Activated T-cell treated with anti-CD3 and anti-CD28 coated beads, Interleukin-2, amount 50 U/mL, for 72 hours (primary cell): ENCODE data around the gene ZNF226. TPM values are rescaled to one million over a fixed set of nuclear protein-coding genes. Genes with fewer than 3 reads are reported as not detected.
"Not testable (repeated sequence)": the region's sequence is repeated elsewhere in the genome, so short reads cannot be mapped to it uniquely, and the experiment has no call there.

Experiments used
- ATAC-seq, 2 donors: fragments of 150-1000 bp; cut with Tn5 transposase; replicated peaks in 1 of 2; 2 replicates each; pipeline ENCODE4 v1.10.0; 2021; ENCODE audit warnings: moderate library complexity in 2 of 2, mild to moderate bottlenecking in 1 of 2
- DNase-seq, 2 donors: peaks; one replicate each; pipeline ENCODE4 v3.0.0; 2021 to 2022; ENCODE audit warnings: mixed read lengths in 1 of 2
- H3K27ac Mint-ChIP-seq: one replicate; pipeline ENCODE4 v1.8.0; 2022; ENCODE audit warnings: mild to moderate bottlenecking, moderate library complexity, mixed read lengths
- H3K27me3 Mint-ChIP-seq: one replicate; pipeline ENCODE4 v1.8.0; 2022; ENCODE audit warnings: low read depth, mixed read lengths
- H3K36me3 Mint-ChIP-seq, 2 donors: one replicate each; pipeline ENCODE4 v1.8.0; 2022; ENCODE audit warnings: mixed read lengths in 2 of 2, mild to moderate bottlenecking in 1 of 2; ENCODE audit not compliant: insufficient read depth in 2 of 2
- H3K4me1 Mint-ChIP-seq: one replicate; pipeline ENCODE4 v1.8.0; 2022; ENCODE audit warnings: low read depth, mixed read lengths
- H3K4me3 Mint-ChIP-seq, 2 donors: one replicate each; pipeline ENCODE4 v1.8.0; 2022; ENCODE audit warnings: mild to moderate bottlenecking in 2 of 2, mixed read lengths in 2 of 2, moderate library complexity in 2 of 2
- H3K9me3 Mint-ChIP-seq, 2 donors: one replicate each; pipeline ENCODE4 v1.8.0; 2022; ENCODE audit warnings: mixed read lengths in 2 of 2
- total RNA-seq, 2 donors: library from RNA; stranded (reverse); gene quantifications; one replicate each; pipeline ENCODE4 v1.2.3, GENCODE V29; 2022

The ZNF226 gene
- total RNA-seq = 10 to 100 TPM; 15.3 to 16.3 TPM

DNA sequence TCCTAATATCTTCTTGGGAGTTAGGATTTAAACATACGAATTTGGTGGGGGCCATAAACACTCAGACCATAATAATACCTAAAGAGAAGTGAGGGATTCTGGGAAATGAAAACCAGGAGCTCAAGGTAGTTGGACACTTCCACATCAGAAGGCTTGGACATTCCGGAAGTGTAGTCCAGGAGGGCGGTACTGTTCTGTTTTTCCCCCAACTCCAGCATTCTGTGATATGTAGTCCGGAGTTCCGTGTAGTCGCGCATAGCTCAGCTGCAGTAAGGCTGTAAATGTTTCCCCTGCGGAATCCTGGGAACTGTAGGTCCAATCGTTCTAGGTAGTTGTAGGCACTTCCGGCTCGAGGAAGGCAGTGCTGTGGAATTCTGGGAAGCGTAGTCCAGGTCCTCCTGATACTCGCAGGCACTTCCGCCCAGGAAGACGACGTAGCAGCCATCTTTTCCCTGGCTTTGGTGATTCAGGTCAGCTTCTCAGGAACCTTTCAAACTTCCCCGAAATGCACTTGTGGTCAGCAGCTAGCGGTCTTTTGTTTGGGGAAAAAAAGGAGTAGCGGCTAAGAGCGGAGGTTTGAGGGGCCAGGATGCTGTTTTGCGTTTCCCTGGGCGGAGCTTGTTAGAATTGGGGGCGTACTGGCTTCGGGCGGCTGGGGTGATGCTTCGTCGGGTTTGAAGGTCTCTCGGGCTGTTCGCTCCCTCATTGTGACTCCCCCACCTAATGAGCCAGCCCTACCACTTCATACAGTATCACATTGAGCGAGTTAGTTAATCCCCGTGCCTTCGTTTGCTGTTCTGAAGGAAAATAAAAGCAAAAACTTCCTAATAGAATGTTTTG lies at the start of gene ZNF226:
TSS of gene ZNF226 (plus strand) at position 428 of the 840 bp plus-strand sequence. CDS start 4,981 bp downstream, outside the sequence.
- ATAC-seq = peak; percentile 89
- Mint-ChIP-seq H3K27ac (peak within 1 kb of the TSS; percentile 99), H3K36me3 (peaks cover 29 to 51% of the 10 kb centered on the region in 2 donors)

DNA sequence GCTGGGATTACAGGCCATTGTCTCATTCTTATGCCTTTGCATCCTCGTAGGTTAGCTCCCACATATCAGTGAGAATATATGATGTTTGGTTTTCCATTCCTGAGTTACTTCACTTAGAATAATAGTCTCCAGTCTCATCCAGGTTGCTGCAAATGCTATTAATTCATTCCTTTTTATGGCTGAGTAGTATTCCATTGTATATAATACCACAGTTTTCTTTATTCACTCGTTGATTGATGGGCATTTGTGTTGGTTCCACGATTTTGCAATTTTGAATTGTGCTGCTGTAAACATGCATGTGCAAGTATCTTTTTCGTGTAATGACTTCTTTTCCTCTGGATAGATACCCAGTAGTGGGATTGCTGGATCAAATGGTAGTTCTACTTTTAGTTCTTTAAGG lies 43.7 kb upstream of the ZNF226 start:
- H3K27ac Mint-ChIP-seq, H3K27me3 Mint-ChIP-seq, DNase-seq, ATAC-seq, H3K4me3 Mint-ChIP-seq, H3K4me1 Mint-ChIP-seq: not testable (repeated sequence)
- Mint-ChIP-seq H3K9me3 (peaks cover 25 to 30% of the 10 kb centered on the region in 2 donors), H3K36me3 (peaks cover 52 to 81% of the 10 kb centered on the region in 2 donors)

More for the DNA sequence above, at the start of gene ZNF226:
- H3K9me3 Mint-ChIP-seq = peaks cover 13 to 28% of the 10 kb centered on the region in 2 donors
- peak; percentile 77 to 85 for DNase-seq
- peaks cover 32% of the 10 kb centered on the region for H3K4me1 Mint-ChIP-seq
- H3K27me3 Mint-ChIP-seq = no peaks in the 10 kb centered on the region
- peak within 1 kb of the TSS; percentile 93 to 99 for H3K4me3 Mint-ChIP-seq

- Mint-ChIP-seq H3K27ac (no peak overlapping the region), H3K27me3 (no peaks in the 10 kb centered on the region), H3K36me3 (peaks cover 19 to 37% of the 10 kb centered on the region in 2 donors), H3K4me3 (no peak overlapping the region), H3K9me3 (peaks cover 12 to 19% of the 10 kb centered on the region in 2 donors), H3K4me1 (no peaks in the 10 kb centered on the region)
- DNase-seq = no peak
- no peak for ATAC-seq
Measured at GRCh38 chr19:44131955-44132354, 32.9 kb upstream of the ZNF226 start.

- peak within 1 kb of the TSS; percentile 93 to 96 for H3K4me3 Mint-ChIP-seq
- DNase-seq (peak; percentile 72 to 73), ATAC-seq (peak; percentile 90 to 94)
- H3K36me3 Mint-ChIP-seq = peaks cover 22 to 26% of the 10 kb centered on the region in 2 donors
- H3K9me3 Mint-ChIP-seq = peaks cover 3 to 8% of the 10 kb centered on the region in 2 donors
- H3K27me3 Mint-ChIP-seq = no peaks in the 10 kb centered on the region
- peaks cover 14% of the 10 kb centered on the region for H3K4me1 Mint-ChIP-seq
- peak within 1 kb of the TSS; percentile 92 for H3K27ac Mint-ChIP-seq
Measured at GRCh38 chr19:44141191-44142058, 23.5 kb upstream of the ZNF226 start, which contains the start of gene ZNF234. Gene ZNF234 (plus strand): TSS chr19:44141554. CDS start chr19:44144633, 3,079 bp downstream.

- H3K27ac Mint-ChIP-seq = peak overlapping the region; percentile 92
- H3K9me3 Mint-ChIP-seq = peaks cover 0 to 5% of the 10 kb centered on the region in 2 donors
- H3K27me3 Mint-ChIP-seq = no peaks in the 10 kb centered on the region
- DNase-seq = peak in 1 of 2 donors; percentile 1
- peaks cover 22 to 24% of the 10 kb centered on the region in 2 donors for H3K36me3 Mint-ChIP-seq
- ATAC-seq = peak; percentile 31 to 40
- peak overlapping the region; percentile 93 to 96 for H3K4me3 Mint-ChIP-seq
- peaks cover 14% of the 10 kb centered on the region for H3K4me1 Mint-ChIP-seq
Measured at GRCh38 chr19:44142059-44142433, 22.9 kb upstream of the ZNF226 start.

DNA sequence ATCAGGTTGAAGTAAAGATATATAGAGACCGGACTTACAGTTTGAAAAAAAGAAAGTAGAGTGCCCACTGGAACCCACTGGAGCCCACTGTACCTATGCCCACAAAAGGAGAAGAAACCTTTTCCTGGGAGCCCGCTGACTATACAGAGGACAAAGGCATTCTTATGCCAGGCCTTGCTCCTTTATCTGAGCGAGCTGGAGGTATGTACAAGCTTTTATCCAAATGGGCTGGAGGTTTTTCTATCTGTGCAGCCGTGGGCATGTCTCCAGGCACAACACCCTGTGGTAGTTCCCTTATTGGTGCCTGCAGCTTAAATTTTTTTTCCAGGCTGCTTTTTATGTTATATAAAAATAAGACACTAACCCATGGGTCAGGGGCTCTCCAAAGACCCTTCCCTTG lies 15.1 kb upstream of the ZNF226 start:
- Mint-ChIP-seq H3K9me3 (peaks cover 7 to 15% of the 10 kb centered on the region in 2 donors), H3K4me1 (no peaks in the 10 kb centered on the region), H3K27me3 (no peaks in the 10 kb centered on the region), H3K36me3 (peaks cover 42 to 62% of the 10 kb centered on the region in 2 donors), H3K27ac (no peak overlapping the region), H3K4me3 (no peak overlapping the region)
- ATAC-seq (no peak), DNase-seq (no peak)

- peaks cover 43 to 60% of the 10 kb centered on the region in 2 donors for H3K36me3 Mint-ChIP-seq
- no peaks in the 10 kb centered on the region for H3K27me3 Mint-ChIP-seq
- no peak for DNase-seq
- H3K4me3 Mint-ChIP-seq = no peak overlapping the region
- peaks cover 10 to 19% of the 10 kb centered on the region in 2 donors for H3K9me3 Mint-ChIP-seq
- ATAC-seq = no peak
- H3K4me1 Mint-ChIP-seq = no peaks in the 10 kb centered on the region
- H3K27ac Mint-ChIP-seq = no peak overlapping the region
Measured at GRCh38 chr19:44151491-44151890, 13.4 kb upstream of the ZNF226 start.

GRCh38 chr19:44156475-44156874 lies 8.4 kb upstream of the ZNF226 start:
- peaks cover 17 to 34% of the 10 kb centered on the region in 2 donors for H3K9me3 Mint-ChIP-seq

DNA sequence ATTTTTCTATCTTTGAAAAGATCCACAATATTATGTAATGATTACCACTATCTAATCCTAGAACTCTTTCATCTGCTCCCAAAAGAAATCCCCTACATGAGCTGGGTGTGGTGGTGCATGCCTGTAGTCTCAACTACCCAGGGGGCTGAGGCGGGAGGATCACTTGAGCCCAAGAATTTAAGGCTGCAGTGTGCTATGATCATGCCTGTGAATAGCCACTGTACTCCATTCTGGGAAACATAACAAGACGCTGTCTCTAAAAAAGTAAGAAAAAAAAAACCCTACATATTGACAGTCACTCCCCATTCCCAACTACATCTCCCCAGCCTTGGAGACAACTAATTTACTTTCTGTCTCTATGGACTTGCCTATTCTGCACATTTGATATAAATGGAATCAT lies 1.1 kb upstream of the ZNF226 start:
- H3K36me3 Mint-ChIP-seq = peaks cover 25 to 41% of the 10 kb centered on the region in 2 donors
- DNase-seq = no peak
- peaks cover 13 to 26% of the 10 kb centered on the region in 2 donors for H3K9me3 Mint-ChIP-seq
- peak overlapping the region; percentile 47 for H3K27ac Mint-ChIP-seq
- no peak overlapping the region for H3K4me3 Mint-ChIP-seq
- peaks cover 31% of the 10 kb centered on the region for H3K4me1 Mint-ChIP-seq
- no peak for ATAC-seq
- no peaks in the 10 kb centered on the region for H3K27me3 Mint-ChIP-seq

More at GRCh38 chr19:44156475-44156874, 8.4 kb upstream of the ZNF226 start:
- no peaks in the 10 kb centered on the region for H3K27me3 Mint-ChIP-seq
- H3K4me1 Mint-ChIP-seq = no peaks in the 10 kb centered on the region
- no peak overlapping the region for H3K4me3 Mint-ChIP-seq
- DNase-seq (no peak), ATAC-seq (no peak)
- H3K36me3 Mint-ChIP-seq = peaks cover 40 to 57% of the 10 kb centered on the region in 2 donors
- no peak overlapping the region for H3K27ac Mint-ChIP-seq

DNA sequence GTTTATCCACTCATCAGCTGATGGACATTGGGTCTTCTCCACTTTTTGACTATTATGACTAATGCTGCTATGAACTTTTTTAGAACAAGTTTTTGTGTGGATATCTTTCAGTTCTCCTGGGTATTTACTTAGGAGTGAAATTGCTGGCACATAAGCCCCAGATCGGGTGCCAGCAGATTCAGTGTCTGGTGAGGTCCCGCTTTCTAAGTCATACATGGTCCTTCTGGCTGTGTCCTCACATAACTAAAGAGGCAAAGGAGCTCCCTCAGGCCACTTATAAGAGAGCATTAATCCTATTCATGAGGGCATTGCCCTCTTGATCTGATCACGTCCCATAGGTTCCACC lies 600 bp upstream of the ZNF226 start:
- Mint-ChIP-seq H3K4me1 (peaks cover 32% of the 10 kb centered on the region), H3K4me3 (peak overlapping the region; percentile 93 to 99), H3K9me3 (peaks cover 13 to 28% of the 10 kb centered on the region in 2 donors), H3K27me3 (no peaks in the 10 kb centered on the region), H3K27ac (peak overlapping the region; percentile 99), H3K36me3 (peaks cover 25 to 46% of the 10 kb centered on the region in 2 donors)
- DNase-seq (no peak), ATAC-seq (no peak)

DNA sequence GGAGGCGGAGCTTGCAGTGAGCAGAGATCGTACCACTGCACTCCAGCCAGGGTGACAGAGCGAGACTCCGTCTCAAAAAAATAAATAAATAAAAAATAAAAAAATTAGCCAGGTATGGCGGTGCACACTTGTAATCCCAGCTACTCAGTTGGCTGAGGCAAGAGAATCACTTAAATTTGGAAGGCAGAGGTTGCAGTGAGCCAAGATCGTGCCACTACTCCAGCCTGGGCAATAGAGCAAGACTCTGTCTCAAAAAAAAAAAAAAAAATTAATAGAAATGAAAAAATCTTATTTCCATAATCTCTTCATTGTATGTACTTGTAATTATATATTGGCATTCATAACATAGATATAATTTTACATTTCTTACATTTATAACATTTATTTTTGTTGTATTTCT lies 5.8 kb downstream of the ZNF226 start:
- not testable (repeated sequence) for H3K27ac Mint-ChIP-seq, DNase-seq, ATAC-seq, H3K4me3 Mint-ChIP-seq, H3K27me3 Mint-ChIP-seq
- Mint-ChIP-seq H3K9me3 (peaks cover 20 to 31% of the 10 kb centered on the region in 2 donors), H3K36me3 (peaks cover 52 to 93% of the 10 kb centered on the region in 2 donors), H3K4me1 (peaks cover 21% of the 10 kb centered on the region)

DNA sequence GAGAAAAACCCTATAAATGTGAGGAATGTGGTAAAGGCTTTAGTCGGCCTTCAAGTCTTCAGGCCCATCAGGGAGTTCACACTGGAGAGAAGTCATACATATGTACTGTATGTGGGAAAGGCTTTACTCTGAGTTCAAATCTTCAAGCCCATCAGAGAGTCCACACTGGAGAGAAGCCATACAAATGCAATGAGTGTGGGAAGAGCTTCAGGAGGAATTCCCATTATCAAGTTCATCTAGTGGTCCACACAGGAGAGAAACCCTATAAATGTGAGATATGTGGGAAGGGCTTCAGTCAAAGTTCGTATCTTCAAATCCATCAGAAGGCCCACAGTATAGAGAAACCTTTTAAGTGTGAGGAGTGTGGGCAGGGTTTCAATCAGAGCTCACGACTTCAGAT lies 11.7 kb downstream of the ZNF226 start:
- no peaks in the 10 kb centered on the region for H3K27me3 Mint-ChIP-seq
- DNase-seq = no peak
- H3K27ac Mint-ChIP-seq = no peak overlapping the region
- H3K4me1 Mint-ChIP-seq = no peaks in the 10 kb centered on the region
- H3K4me3 Mint-ChIP-seq = no peak overlapping the region
- no peak for ATAC-seq
- peaks cover 37 to 41% of the 10 kb centered on the region in 2 donors for H3K9me3 Mint-ChIP-seq
- peaks cover 49 to 74% of the 10 kb centered on the region in 2 donors for H3K36me3 Mint-ChIP-seq

DNA sequence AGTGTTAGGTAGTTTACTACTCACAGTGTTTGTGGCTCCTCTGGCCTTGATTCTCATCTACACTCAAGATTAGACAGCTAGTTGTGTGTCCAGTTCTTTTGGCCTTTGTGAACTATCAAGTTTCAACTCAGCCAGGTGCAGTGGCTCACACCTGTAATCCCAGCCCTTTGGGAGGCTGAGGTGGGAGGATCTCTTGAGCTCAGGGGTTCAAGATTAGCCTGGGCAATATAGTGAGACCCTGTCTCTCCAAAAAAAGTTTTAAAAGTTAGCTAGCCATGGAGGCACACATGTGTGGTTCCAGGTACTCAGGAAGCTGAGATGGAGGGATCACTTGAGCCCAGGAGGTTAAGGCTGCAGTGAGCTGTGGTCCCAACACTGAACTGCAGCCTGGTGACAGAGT lies 16.1 kb downstream of the ZNF226 start:
- Mint-ChIP-seq H3K4me1 (no peaks in the 10 kb centered on the region), H3K27me3 (no peaks in the 10 kb centered on the region), H3K9me3 (peaks cover 28 to 31% of the 10 kb centered on the region in 2 donors), H3K27ac (no peak overlapping the region), H3K36me3 (peaks cover 23 to 37% of the 10 kb centered on the region in 2 donors), H3K4me3 (no peak overlapping the region)
- DNase-seq (no peak), ATAC-seq (no peak)
